GM19463 (cell line): Measurements from ENCODE around the gene UFC1.

ENCODE experiments used
- ATAC-seq: cut with Tn5 transposase; IDR thresholded peaks from one replicate; pipeline ENCODE4 v1.9.1; 2021; ENCODE audit warnings: mild to moderate bottlenecking, moderate library complexity; ENCODE audit not compliant: unreplicated experiment

UFC1 gene

GRCh38 chr1:161192476-161193465 is 39.0 kb downstream of the UFC1 start:
- peak; percentile 85 for ATAC-seq

- no peak for ATAC-seq
Observed at GRCh38 chr1:161193561-161194235, 39.9 kb downstream of the UFC1 start.

DNA sequence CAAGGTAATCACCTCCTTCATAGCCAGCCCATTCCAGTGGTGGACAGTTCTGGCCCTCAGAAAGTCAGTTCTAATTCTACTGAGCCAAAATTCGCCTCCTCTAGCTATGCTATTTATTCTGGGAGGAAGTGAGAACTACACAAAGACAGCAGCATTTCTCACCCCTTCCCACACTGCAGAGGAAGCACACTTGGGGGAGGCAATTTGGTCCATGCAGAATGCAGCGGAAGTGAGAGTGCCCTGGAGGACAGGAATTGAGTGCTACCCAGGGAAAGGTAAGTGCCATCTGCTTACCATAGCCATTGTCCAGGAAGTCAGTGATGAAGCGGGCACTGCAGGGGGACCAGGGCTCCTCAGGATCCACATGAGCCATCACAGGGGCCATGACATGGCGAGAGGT is 41.4 kb downstream of the UFC1 start:
- ATAC-seq, result peak; percentile 56

- no peak for ATAC-seq
Observed at GRCh38 chr1:161196111-161196510, 42.3 kb downstream of the UFC1 start.

DNA sequence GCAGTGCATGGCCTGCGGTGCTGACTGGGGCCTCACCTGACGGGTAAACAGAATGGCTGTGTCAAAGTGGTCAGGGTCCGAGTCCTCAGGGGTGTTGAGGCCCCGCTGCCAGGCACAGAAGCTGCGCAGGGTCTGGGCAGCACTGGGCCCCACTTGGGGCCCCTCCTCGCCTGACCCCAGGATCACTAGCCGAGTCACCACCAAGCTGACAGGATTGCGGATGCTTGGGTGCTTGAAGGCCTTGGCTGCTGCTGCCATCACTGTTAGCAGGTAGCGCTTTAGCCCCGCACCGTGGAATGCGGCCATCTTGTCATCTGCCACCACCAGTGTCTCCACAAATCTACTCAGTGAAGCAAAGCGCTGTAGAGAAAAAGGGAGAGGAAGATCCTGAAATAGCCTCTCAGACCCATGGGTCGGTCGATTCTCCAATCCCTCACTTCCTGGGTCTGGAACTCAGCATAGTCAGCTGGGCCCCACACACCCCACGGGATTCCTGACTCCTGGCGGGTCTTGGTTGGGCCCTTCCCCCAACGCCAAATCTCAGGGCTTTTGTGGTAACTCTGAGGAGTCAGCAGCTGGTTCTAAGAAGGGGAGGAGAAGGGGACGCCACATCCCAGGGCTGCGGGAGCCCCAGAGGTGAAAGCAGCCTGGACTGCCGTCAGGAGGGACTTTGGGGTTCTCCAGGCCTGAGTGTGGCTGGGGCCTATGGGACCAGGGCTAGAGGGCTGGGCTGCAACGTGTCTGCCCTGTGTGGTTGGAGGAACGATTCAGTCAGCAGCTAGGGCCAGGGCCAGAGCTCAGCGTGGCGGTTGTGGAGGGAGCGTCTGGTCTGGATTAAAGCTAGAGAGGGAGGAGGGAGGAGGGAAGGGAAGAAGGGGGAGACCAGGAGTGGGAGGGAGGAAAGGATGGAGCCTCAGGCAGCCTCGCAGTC is 43.0 kb downstream of the UFC1 start:
- ATAC-seq, result no peak

GRCh38 chr1:161197560-161198193 is 43.9 kb downstream of the UFC1 start:
- ATAC-seq, result no peak

DNA sequence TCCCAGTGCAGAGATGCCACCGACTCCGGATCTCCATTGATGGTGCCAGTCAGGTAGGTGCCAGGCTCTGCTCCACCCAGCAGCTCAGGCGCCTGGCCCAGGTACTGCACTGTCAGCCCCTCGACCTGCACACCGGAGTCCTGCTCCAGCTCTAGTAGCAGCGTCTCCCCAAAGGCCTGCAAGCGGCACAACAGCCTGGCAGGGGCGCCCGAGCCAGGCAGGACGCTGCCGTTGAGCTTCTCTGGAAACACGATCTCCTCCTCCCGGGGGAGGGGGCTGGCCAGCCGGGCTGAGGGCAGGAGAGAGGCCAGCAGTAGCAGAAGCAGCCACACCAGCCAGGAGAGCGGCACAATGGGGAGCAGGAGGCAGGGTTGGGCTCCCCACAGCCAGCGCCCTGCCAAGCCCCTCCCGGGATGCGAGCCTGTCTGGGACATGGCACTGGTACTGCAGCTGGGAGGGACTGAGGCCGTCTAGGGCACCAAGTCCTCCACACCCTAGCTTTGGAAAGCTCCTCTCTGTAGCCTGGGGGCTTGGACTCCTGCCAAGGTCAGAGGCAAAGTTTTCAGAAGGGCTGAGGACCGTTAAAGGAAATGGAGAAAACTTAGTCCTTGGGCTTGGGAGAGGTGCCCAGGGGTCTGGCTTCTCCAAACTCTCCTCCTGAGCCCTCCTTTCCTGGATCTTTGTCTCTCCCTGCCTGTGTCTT is 44.6 kb downstream of the UFC1 start:
- no peak for ATAC-seq

DNA sequence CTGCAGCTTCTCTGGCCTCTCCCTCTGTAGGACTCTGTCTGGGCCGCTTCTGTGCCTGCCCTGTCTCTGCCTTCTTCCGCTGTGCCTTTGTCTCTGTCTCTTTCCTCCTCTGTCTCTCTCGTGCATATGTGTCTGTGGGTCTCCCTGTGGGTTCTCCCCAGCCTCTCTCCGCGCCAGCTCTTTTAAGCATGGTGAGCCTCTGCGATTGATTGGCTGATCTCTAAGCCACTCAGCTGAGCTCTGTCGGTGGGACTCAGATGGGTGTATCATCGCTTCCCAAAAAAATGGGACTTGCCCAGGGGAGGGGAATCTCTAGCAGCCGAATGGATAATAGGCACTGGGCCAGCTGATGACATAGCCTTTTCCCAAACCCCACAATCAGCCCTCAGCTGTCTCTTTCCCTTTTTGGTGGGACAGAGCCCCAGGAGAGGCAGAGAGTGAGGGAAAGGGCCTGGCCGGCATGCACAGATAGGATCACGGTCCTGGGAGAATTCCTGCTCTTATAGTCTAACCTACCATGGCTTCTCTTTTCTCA is 45.2 kb downstream of the UFC1 start, which contains the start of gene ADAMTS4:
Gene ADAMTS4 (minus strand): TSS at position 158 of the 535 bp plus-strand sequence. CDS start 427 bp downstream, outside the sequence.
- ATAC-seq, result no peak

GRCh38 chr1:161199506-161200139 is 45.8 kb downstream of the UFC1 start:
- ATAC-seq, result no peak

DNA sequence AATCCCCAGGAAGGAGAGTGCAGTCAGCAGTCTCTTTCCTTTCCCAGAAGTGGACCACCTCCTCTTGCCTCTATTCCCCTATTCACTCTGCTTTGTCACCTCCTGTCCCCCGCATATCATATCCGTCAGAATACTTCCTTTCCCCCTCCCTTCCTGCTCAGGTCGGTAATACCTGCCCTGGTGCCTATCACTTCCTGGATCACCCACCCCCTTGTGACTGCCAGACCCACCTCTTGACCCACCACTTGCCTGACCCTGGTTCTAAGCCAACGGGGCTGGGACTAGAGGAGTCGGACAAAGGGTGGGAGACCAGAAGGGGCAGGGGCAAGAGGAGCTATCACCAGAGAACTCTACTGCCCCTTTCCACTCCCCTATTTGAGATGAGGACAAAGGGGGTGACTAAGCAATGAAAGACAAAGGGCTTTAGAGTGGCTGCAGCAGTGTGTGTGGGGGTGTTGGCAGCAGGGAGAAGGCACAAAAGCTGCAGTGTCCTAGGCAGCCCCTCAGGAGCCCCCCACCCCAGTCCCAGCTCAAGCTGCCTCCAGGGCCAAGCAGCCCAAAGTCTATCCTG is 46.7 kb downstream of the UFC1 start:
- ATAC-seq, result no peak

DNA sequence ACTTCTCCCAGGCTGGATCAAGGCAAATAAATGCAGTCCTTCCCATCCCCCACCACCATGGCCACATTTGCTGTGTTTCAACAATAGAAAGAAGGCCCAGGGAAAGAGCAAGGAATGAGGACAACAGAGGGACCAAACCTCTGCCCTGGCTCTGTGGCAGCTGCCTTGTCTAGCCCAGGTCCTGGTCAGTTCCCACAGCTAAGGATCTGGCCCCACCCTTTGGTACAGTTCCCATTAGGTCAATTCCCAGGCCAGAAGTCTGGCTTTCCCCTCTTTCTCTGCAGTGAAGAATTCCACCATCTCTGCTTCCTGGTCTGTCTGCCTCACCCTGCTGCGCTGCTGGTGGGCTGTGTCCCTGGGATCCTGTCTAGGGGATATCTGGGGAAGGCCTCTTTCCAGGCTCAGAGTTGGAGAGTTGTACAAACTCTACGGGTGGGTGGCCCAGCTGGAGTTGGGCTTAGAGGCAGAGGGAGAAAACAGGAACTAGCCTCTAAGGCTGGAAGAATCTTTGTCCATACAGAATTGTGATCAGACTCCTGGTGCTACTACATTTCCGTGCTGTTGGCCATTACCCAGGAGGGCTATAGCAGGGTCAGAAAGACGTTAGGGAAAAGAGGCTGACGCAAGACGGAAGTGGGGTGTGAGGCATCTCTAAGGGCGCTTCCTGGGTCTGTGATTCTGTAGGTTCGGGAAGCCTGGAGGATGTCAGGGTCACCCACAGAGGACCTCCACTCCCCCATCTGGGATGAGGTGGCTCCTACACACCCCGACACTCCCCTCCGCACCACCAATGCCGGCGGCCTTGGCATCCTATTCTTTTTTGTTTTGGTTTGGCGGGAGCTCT is 47.4 kb downstream of the UFC1 start:
- no peak for ATAC-seq

- ATAC-seq, result peak; percentile 98
Observed at GRCh38 chr1:161201836-161202712, 48.3 kb downstream of the UFC1 start, which contains the start of gene NDUFS2. Gene NDUFS2 (plus strand): TSS chr1:161202367. CDS start chr1:161202386, 19 bp downstream.

DNA sequence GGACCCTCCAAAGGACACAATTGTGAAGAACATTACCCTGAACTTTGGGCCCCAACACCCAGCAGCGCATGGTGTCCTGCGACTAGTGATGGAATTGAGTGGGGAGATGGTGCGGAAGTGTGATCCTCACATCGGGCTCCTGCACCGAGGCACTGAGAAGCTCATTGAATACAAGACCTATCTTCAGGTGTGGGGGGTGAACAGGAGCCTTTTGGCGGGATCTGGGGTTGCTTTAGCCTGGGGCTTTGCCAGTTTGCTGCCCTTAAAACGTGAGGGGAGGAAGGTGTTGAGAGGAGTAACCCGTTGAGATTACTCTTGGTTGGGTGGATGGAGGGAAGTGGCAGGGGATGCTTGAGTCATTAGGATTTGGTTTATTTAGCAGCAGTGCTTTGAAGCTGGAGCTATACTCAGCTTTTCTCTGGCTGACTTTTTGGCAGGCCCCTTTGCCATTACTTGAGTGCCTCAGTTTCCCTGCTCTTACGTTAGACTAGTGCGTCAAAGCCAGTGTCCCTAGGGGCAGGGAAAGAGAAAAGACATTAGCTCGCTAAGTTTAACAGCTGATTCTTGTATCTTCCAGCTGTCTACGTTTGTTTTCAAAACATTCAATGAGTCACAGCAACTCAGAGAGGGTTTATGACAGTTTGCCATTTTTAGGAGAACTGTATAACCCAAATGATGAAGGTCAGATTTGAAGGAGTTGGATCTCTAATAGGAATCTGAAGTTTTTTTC is 52.8 kb downstream of the UFC1 start:
- no peak for ATAC-seq

- ATAC-seq, result no peak
Observed at GRCh38 chr1:161207173-161207572, 53.4 kb downstream of the UFC1 start.
